ENCODE data around the gene RNF141.

Gene RNF141

DNA sequence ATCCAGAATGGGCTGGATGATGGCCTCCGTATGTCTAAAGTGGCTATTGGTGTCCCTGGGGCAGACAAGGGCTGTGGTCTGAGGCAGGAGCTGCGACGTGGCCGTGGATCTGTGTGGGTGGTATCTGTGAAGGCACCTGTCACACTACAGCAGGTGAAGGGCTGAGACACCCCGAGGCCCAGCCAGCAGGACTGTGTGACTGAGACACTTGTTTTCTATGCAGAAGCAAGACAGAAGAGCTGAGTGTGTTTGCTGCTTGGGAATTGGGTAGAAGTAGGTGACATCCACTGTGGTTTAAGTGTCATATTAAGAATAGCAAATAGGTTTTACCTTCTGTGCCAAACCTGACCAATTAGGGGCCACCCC is 51.0 kb downstream of the RNF141 start:
- no peak for DNase-seq
- Histone ChIP-seq H3K9me2 (replicated peaks; ENCODE audit: insufficient read depth, low read length) (no peaks in the 10 kb centered on the region), H3K4me1 (ENCODE audit: low read length) (peaks cover 19% of the 10 kb centered on the region), H3K4me2 (ENCODE audit: low read depth, low read length) (no peak overlapping the region), H3K27me3 (replicated peaks; ENCODE audit: insufficient read depth, low read length) (no peaks in the 10 kb centered on the region), H3K4me3 (ENCODE audit: low read length) (no peak overlapping the region), H2AFZ (ENCODE audit: low read length) (no peak overlapping the region), H3K9ac (ENCODE audit: low read length) (no peak overlapping the region), H3K27ac (ENCODE audit: low read length) (no peak overlapping the region), H4K20me1 (ENCODE audit: insufficient read depth, low read length) (no peaks in the 10 kb centered on the region), H3F3A (ENCODE audit: insufficient read depth, low read length) (peaks cover 6% of the 10 kb centered on the region), H3K9me3 (replicated peaks; ENCODE audit: insufficient read depth, low read length) (no peaks in the 10 kb centered on the region), H3K79me2 (ENCODE audit: low read length) (no peaks in the 10 kb centered on the region), H3K36me3 (replicated peaks; ENCODE audit: insufficient read depth, low read length) (no peaks in the 10 kb centered on the region)
- TF ChIP-seq, protein P1, sequence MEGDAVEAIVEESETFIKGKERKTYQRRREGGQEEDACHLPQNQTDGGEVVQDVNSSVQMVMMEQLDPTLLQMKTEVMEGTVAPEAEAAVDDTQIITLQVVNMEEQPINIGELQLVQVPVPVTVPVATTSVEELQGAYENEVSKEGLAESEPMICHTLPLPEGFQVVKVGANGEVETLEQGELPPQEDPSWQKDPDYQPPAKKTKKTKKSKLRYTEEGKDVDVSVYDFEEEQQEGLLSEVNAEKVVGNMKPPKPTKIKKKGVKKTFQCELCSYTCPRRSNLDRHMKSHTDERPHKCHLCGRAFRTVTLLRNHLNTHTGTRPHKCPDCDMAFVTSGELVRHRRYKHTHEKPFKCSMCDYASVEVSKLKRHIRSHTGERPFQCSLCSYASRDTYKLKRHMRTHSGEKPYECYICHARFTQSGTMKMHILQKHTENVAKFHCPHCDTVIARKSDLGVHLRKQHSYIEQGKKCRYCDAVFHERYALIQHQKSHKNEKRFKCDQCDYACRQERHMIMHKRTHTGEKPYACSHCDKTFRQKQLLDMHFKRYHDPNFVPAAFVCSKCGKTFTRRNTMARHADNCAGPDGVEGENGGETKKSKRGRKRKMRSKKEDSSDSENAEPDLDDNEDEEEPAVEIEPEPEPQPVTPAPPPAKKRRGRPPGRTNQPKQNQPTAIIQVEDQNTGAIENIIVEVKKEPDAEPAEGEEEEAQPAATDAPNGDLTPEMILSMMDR (IDR thresholded peaks at IDR 0.05; ENCODE audit: low read length) = no peak
- no peak for TF ChIP-seq EZH2 (optimal IDR thresholded peaks at IDR 0.05; ENCODE audit: low read depth, low read length)
- TF ChIP-seq EZH2phosphoT487 (IDR thresholded peaks at IDR 0.05; ENCODE audit: low read length) = no peak

DNA sequence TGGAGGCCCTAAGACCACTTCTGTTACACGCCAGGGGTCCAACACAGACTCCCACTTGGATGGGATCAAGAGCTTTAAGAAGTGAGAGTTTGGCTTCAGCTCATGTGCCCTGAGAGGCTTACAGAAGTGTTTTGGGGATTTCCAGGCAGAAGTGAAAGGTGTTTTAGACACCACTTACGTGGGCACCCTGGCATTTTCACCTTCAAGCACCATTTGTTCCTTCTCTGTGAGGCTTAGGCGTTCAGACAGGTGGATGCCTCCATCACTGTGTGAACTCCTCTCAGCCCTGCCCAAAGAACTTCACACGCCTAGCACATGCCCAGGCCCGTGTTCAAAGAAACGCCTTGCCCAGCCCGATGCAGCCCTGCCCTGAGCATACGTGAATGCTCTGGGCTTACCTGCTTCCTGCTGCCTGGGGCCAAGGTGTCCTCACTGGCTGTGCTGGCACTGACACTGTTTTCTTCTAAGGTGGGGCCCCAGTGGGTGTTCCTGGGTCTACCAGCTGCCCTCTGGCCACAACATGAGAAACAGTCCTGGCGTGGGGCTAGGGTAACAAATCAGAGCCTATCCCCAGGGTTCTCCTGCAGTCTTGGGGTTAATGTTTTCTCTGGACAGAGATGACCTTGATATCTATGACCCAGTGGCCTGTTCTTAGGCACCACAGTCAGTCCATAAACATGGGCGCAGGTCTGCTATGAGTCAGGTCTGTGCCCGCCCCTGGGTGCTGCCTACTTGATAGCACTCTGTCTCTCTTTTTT is 51.9 kb downstream of the RNF141 start:
- Histone ChIP-seq H3K9me2 (replicated peaks; ENCODE audit: insufficient read depth, low read length) (no peaks in the 10 kb centered on the region), H3K9ac (ENCODE audit: low read length) (no peak overlapping the region), H3F3A (ENCODE audit: insufficient read depth, low read length) (peaks cover 6% of the 10 kb centered on the region), H4K20me1 (ENCODE audit: insufficient read depth, low read length) (no peaks in the 10 kb centered on the region), H3K27me3 (replicated peaks; ENCODE audit: insufficient read depth, low read length) (no peaks in the 10 kb centered on the region), H3K27ac (ENCODE audit: low read length) (peak overlapping the region; percentile 56; the same call in 1 of the 2 replicates), H3K4me3 (ENCODE audit: low read length) (0 out of 2 replicates have a peak overlapping the region, but pooled peaks have one; percentile 4), H3K4me1 (ENCODE audit: low read length) (peaks cover 19% of the 10 kb centered on the region), H3K79me2 (ENCODE audit: low read length) (no peaks in the 10 kb centered on the region), H3K36me3 (replicated peaks; ENCODE audit: insufficient read depth, low read length) (no peaks in the 10 kb centered on the region), H3K9me3 (replicated peaks; ENCODE audit: insufficient read depth, low read length) (no peaks in the 10 kb centered on the region), H2AFZ (ENCODE audit: low read length) (no peak overlapping the region), H3K4me2 (ENCODE audit: low read depth, low read length) (peak overlapping the region; percentile 56)
- TF ChIP-seq EZH2 (optimal IDR thresholded peaks at IDR 0.05; ENCODE audit: low read depth, low read length) = no peak
- no peak for TF ChIP-seq EZH2phosphoT487 (IDR thresholded peaks at IDR 0.05; ENCODE audit: low read length)
- TF ChIP-seq, protein P1 (IDR thresholded peaks at IDR 0.05; ENCODE audit: low read length) = no peak
- DNase-seq = peak; percentile 87

GRCh38 chr11:10488121-10488933 is 52.7 kb downstream of the RNF141 start:
- Histone ChIP-seq H3K79me2 (ENCODE audit: low read length) (no peaks in the 10 kb centered on the region), H3K4me1 (ENCODE audit: low read length) (peaks cover 19% of the 10 kb centered on the region), H3K36me3 (replicated peaks; ENCODE audit: insufficient read depth, low read length) (no peaks in the 10 kb centered on the region), H3K4me3 (ENCODE audit: low read length) (no peak overlapping the region), H3K9me2 (replicated peaks; ENCODE audit: insufficient read depth, low read length) (no peaks in the 10 kb centered on the region), H4K20me1 (ENCODE audit: insufficient read depth, low read length) (no peaks in the 10 kb centered on the region), H3K27me3 (replicated peaks; ENCODE audit: insufficient read depth, low read length) (no peaks in the 10 kb centered on the region), H3K9me3 (replicated peaks; ENCODE audit: insufficient read depth, low read length) (no peaks in the 10 kb centered on the region), H2AFZ (ENCODE audit: low read length) (no peak overlapping the region), H3K4me2 (ENCODE audit: low read depth, low read length) (peak overlapping the region; percentile 56; the same call in 1 of the 2 replicates), H3K9ac (ENCODE audit: low read length) (no peak overlapping the region), H3K27ac (ENCODE audit: low read length) (peak overlapping the region; percentile 56; the same call in 1 of the 2 replicates), H3F3A (ENCODE audit: insufficient read depth, low read length) (peaks cover 6% of the 10 kb centered on the region)
- TF ChIP-seq, protein P1 (IDR thresholded peaks at IDR 0.05; ENCODE audit: low read length) = no peak
- no peak for TF ChIP-seq EZH2 (optimal IDR thresholded peaks at IDR 0.05; ENCODE audit: low read depth, low read length)
- TF ChIP-seq EZH2phosphoT487 (IDR thresholded peaks at IDR 0.05; ENCODE audit: low read length) = no peak
- DNase-seq = peak; percentile 37

Measured in MM.1S (cell line).